Activated T-cell treated with anti-CD3 and anti-CD28 coated beads for 1 hour (primary cell): ENCODE data around the gene STX17.
"Not testable (repeated sequence)": the region's sequence is repeated elsewhere in the genome, so short reads cannot be mapped to it uniquely, and the experiment has no call there.

Experiments
- DNase-seq: peaks from one replicate; pipeline ENCODE4 v3.0.0-alpha.2; 2020; ENCODE audit warnings: low read depth

STX17 gene

DNA sequence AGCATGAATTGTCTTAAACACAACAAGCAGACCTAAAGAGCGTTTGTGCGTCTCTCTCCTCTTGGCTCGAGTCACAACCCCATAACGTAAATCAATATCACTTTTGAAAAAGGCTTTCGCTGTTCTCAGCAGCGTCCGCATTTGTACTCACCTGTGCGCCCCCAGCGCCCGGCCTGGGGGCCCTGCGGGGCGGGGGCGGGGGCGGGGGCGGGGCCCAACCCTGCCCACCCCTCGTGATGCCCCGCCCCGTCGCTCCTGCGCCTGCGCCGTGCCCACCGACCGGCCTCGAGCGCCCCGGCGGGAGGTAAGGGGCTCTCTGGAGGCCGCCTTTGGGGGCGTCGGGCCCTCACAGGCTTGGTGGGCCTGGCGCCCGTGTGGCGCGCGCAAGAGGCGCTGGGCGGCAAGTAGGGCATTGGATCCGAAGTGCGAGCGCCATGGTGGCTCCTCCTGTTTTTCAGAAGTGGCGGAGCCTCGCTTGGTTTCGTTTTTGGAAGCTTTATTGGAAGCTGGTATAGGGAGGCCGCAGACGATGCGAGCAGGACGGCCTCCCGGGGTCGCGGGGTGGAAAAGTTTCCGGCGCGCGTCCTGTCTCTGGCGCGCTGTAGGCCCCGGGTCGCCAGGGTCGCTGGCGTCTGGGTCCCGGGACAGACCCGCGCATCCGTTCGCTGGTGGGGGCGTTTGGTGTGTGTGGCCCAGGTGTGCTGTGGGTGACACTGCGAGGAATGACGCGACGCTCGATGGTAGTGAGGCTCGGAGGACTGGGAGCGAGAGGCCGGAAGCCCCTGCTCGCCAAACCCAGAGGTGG lies at the start of gene STX17:
Gene STX17, plus strand, starts transcription at position 252 of the 805 bp plus-strand sequence. CDS start 8,586 bp downstream, outside the sequence.
- DNase-seq, result peak; percentile 83

- not testable (repeated sequence) for DNase-seq
Measured at GRCh38 chr9:99857576-99857975, 48.9 kb upstream of the STX17 start.

- no peak for DNase-seq
Measured at GRCh38 chr9:99858087-99858486, 48.4 kb upstream of the STX17 start.

- no peak for DNase-seq
Measured at GRCh38 chr9:99859243-99859980, 47.0 kb upstream of the STX17 start.

- no peak for DNase-seq
Measured at GRCh38 chr9:99860266-99860665, 46.2 kb upstream of the STX17 start.

DNA sequence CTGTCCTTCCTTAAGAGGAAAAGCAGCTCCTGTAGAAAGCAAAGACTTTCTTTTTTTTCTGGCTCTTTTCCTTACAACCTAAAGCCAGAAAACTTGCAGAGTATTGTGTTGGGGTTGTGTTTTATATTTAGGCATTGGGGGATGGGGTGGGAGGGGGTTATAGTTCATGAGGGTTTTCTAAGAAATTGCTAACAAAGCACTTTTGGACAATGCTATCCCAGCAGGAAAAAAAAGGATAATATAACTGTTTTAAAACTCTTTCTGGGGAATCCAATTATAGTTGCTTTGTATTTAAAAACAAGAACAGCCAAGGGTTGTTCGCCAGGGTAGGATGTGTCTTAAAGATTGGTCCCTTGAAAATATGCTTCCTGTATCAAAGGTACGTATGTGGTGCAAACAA lies 42.5 kb upstream of the STX17 start:
- DNase-seq, result no peak

DNA sequence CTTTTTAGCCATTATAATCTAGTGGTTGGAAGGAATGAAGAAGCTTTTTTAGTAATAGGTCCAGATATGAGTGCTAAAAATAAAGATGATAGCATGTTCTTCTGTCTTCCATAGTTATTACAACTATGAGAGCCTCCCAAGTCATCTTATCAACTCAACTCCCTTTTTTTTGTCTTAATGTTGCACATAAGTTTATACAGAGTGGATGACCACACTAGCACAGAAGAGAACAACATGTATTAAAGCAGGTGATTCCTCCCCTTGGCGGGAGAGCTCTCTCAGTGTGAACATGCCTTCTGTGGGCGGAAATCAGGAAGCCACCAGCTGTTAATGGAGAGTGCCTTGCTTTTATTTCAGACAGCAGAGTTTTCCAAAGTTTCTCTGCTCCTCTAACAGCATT lies 40.1 kb upstream of the STX17 start:
- DNase-seq, result no peak

DNA sequence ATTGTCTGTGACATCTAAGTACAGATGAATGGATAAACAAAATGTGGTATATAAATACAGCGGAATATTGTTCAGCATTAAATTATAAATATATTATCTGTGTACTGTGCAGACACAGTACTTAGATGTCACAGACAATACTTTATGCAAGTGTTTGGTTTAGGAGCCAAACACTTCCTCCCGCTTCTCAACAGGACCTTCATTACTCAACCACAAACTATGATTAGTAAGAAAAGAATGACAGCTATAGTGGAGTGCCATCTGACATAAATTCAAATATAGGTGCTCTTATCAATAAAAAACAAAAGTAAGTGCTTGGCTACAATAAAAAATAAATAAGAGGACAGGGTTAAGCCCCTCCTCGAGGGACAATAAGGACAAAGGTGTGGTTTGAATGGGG lies 38.9 kb upstream of the STX17 start:
- no peak for DNase-seq

GRCh38 chr9:99867968-99868367 lies 38.5 kb upstream of the STX17 start:
- no peak for DNase-seq

GRCh38 chr9:99868845-99869244 lies 37.6 kb upstream of the STX17 start:
- DNase-seq, result no peak

- DNase-seq, result no peak
Measured at GRCh38 chr9:99870126-99870525, 36.3 kb upstream of the STX17 start.

DNA sequence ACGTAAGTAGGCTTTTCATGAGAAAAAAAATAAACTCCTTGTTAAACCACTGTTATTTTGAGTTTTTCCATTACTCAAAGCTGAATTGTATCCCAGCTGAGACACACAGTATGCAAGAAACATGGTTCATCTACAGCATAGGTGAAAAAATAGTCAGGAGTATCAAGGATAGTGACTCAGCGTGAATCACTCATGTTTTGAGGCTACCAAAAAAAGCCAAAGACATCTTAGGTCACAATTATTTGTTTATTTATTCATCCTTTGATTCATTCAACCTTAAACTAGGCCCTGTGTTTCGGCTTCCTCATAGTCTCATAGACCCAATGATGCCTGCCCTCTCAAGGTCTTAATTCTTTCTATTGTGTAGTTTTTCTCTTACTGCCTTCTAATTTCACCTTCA lies 32.9 kb upstream of the STX17 start:
- no peak for DNase-seq

- DNase-seq, result no peak
Measured at GRCh38 chr9:99873943-99874584, 32.4 kb upstream of the STX17 start.

DNA sequence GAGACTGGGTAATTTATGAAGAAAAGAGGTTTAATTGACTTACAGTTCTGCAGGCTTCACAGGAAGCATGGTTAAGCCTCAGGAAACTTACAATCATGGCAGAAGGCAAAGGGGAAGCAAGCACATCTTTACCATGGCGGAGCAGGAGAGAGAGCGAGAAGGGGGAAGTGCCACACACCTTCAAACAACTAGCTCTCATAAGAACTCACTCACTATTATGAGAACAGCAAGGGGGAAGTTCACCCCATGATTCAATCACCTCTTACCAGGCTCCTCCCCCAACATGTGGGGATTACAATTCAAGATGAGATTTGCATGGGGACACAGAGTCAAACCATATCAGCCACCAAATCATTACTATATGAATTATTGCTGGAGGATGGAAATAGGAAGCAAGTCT lies 30.3 kb upstream of the STX17 start:
- no peak for DNase-seq

DNA sequence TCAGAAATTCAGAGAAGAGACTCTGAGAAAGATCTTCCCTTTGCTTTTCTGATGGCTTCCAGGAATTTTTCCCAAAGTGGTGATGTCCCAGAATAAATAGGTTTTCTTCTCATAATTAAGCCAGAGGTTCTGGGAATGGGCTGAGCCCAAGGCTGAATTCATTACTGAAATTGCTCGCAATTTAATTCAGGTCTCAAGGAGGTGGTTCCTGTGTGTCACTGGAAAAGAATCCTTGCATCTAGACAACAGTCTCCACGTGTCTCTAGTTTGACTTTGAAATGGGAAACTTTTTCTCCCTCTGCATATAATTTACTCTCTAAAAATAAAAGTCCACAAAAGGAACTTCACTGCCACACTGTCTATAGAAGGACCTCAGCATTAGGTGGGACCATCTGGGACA lies 27.8 kb upstream of the STX17 start:
- DNase-seq, result no peak

DNA sequence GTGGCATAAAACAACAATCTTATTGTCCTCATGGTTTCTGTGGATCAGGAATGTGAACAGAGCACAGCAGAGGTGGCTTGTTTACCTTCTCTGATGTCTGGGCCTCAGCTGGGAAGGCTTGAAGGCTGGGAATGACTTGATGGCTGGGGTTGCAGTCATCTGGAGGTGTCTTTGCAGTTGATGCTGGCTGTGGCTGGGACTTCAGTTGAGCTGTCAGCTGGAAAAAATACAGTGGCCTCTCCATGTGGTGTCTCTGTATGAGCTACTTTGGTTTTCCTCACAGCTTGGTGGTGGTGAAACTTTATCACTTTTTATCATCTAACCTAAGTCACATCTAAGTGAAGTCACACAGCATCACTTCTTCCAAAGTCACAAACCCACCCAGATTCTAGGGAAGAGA lies 24.7 kb upstream of the STX17 start:
- no peak for DNase-seq

DNA sequence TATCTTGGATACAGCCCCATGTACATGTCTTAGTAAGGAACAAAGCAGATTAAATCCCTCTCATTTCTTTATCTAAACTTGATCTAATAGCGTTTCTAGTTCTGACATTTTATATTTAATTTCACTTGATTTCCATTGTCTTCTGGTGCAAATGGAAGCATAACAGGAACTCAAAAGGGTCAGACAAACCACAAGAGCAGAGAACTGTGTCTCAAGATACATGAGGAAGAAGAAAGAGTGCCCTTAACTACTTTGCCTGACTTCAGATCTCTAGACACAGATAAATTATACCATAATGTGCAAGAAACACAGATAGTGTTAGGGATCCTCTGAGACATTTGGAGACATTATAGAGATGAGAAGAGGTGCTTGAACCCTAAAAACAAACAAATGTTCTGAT lies 20.7 kb upstream of the STX17 start:
- no peak for DNase-seq

GRCh38 chr9:99889120-99889519 lies 17.3 kb upstream of the STX17 start:
- DNase-seq, result no peak

- DNase-seq, result no peak
Measured at GRCh38 chr9:99894826-99895225, 11.6 kb upstream of the STX17 start.

DNA sequence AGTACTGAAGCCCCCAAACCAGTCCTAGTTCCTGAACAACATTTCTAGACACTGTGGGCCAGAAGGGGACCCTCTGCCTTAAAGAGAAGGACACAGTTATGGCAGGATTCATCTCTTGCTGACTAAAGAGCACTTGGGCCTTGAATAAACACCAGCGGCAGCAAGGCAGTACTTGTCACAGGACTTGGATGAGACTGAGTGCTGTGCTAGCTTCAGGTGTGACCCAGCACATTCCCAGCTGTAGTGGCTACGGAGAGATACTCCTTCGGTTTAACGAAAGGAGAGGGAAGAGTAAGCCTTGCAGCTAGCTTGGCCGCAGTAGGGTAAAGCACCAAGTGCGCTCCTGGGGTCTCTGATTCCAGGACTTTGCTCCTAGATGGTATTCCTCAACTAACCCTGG lies 10.9 kb upstream of the STX17 start:
- no peak for DNase-seq

- DNase-seq, result no peak
Measured at GRCh38 chr9:99896119-99896518, 10.3 kb upstream of the STX17 start.

GRCh38 chr9:99903393-99903792 lies 3.1 kb upstream of the STX17 start:
- DNase-seq, result no peak

DNA sequence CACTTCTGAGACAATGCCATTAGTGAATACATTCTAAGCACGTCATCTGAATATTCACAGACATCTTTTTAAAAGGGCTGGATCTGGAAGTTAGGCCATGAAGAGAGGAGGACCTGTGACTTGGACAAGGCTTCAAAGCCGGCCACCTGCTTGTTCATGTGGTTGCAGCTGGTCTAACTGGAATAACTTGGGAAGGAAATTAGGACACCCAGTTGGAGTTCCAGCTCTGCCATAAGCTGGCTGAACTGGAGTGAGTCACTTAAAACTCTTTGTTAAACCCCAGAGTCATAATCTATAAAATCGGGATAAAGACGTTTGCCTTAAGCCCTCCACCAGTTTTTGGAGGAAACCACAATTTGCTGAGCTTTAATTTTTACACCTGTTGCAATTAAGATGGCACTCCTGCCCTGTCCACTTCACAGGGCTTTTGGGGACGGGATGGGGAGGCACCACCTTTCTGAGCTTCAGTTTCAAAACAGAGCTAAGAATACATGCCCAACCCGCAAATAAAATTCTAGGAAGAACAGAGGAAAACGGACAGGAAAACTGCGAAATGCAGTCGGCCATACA lies 536 bp upstream of the STX17 start:
- no peak for DNase-seq
